GF-D8 (cell line): ENCODE results near the gene EIF4G1.
"Not testable (repeated sequence)": the region's sequence is repeated elsewhere in the genome, so short reads cannot be mapped to it uniquely, and the experiment has no call there.

ENCODE experiments used
- DNase-seq: peaks from one replicate; lab custom pipeline; 2025; lab: John Stamatoyannopoulos, UW

Gene EIF4G1

GRCh38 chr3:184334470-184335158 lies 20.2 kb downstream of the EIF4G1 start:
- DNase-seq: no peak

- DNase-seq: no peak
These were observed 20.9 kb downstream of the EIF4G1 start for GRCh38 chr3:184335291-184335660.

GRCh38 chr3:184335661-184336546 lies 21.5 kb downstream of the EIF4G1 start:
- DNase-seq: no peak

- DNase-seq: no peak
These were observed 22.4 kb downstream of the EIF4G1 start for GRCh38 chr3:184336547-184337398.

- no peak for DNase-seq
These were observed 23.0 kb downstream of the EIF4G1 start, which contains the start of gene FAM131A for GRCh38 chr3:184337399-184337714. Gene FAM131A, plus strand, starts transcription at chr3:184337600. Its CDS starts 31 bp downstream, at chr3:184337631.

GRCh38 chr3:184337981-184338380 lies 23.6 kb downstream of the EIF4G1 start:
- DNase-seq: no peak

- no peak for DNase-seq
These were observed 24.1 kb downstream of the EIF4G1 start for GRCh38 chr3:184338511-184338945.

GRCh38 chr3:184339001-184339400 lies 24.6 kb downstream of the EIF4G1 start:
- DNase-seq: no peak

GRCh38 chr3:184339451-184340135 lies 25.2 kb downstream of the EIF4G1 start:
- not testable (repeated sequence) for DNase-seq

GRCh38 chr3:184341925-184342324 lies 27.5 kb downstream of the EIF4G1 start:
- DNase-seq: no peak

GRCh38 chr3:184343200-184343876 lies 28.9 kb downstream of the EIF4G1 start:
- DNase-seq: no peak

GRCh38 chr3:184344579-184345316 lies 30.3 kb downstream of the EIF4G1 start:
- no peak for DNase-seq

- DNase-seq: no peak
These were observed 31.1 kb downstream of the EIF4G1 start for GRCh38 chr3:184345317-184346144.

GRCh38 chr3:184346480-184347190 lies 32.2 kb downstream of the EIF4G1 start:
- no peak for DNase-seq

GRCh38 chr3:184347321-184348056 lies 33.1 kb downstream of the EIF4G1 start:
- DNase-seq: no peak

- no peak for DNase-seq
These were observed 33.6 kb downstream of the EIF4G1 start for GRCh38 chr3:184348057-184348382.

GRCh38 chr3:184349563-184350470 lies 35.4 kb downstream of the EIF4G1 start:
- no peak for DNase-seq
